ENCODE results near the gene SLC26A8.
"Not testable (repeated sequence)": the region's sequence is repeated elsewhere in the genome, so short reads cannot be mapped to it uniquely, and the experiment has no call there.

DNA sequence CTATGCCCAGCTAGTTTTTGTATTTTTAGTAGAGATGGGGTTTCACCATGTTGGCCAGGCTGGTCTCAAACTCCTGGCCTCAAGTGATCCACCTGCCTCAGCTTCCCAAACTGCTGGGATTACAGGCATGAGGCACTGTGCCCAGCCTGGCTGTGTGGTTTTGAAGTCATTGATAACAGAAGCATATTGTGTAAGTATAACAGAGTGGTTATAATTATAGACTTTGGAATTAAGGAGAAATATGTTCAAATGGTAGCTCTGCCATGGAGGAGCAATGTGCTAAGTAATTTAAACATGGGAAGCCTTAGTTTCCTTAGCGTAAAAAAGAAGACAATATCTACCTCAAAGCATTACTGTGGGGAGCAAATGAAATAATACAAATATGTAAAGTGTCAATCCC is 44.3 kb downstream of the SLC26A8 start:
- TF ChIP-seq, protein P1, sequence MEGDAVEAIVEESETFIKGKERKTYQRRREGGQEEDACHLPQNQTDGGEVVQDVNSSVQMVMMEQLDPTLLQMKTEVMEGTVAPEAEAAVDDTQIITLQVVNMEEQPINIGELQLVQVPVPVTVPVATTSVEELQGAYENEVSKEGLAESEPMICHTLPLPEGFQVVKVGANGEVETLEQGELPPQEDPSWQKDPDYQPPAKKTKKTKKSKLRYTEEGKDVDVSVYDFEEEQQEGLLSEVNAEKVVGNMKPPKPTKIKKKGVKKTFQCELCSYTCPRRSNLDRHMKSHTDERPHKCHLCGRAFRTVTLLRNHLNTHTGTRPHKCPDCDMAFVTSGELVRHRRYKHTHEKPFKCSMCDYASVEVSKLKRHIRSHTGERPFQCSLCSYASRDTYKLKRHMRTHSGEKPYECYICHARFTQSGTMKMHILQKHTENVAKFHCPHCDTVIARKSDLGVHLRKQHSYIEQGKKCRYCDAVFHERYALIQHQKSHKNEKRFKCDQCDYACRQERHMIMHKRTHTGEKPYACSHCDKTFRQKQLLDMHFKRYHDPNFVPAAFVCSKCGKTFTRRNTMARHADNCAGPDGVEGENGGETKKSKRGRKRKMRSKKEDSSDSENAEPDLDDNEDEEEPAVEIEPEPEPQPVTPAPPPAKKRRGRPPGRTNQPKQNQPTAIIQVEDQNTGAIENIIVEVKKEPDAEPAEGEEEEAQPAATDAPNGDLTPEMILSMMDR (IDR thresholded peaks at IDR 0.05; ENCODE audit: insufficient read depth, low read length, poor library complexity, severe bottlenecking), result not testable (repeated sequence)
- not testable (repeated sequence) for TF ChIP-seq EZH2phosphoT487 (conservative IDR thresholded peaks at IDR 0.05; ENCODE audit: low read length)
